ENCODE results near the gene SLC7A5.

SLC7A5 gene

DNA sequence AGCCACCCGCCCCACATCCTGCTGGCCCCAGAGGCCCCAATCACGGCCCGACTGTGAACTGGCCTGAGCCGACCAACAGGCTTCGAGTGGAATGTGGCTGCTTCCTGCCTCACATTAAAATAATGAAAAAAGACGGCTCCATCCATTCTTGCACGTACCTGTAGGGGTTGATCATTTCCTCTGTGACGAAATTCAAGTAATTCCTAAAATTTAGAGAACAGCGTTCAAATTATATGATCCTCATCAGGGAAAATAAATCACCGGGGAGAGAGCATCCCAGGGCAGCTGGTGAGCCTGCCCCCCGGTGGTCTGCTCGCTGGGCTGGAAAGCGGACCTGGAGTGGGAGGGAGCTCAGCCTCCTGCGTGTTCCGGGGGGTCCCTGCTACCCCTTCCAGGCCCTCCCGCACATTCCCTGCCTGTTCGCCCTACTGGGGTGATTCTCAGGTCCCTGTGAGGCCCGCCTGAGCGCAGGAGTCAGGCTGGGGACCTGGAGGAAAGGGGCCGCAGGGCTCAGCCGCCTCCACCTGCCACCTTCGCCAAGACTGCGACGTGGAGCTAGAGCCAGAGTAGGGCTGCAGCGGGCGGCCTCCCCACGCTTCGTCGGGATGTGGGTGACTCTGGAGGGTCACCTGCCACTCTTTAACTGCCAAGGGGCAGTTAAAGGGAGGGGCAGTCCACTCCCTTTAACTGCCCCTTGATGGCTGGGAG is 28.9 kb downstream of the SLC7A5 start:
- Histone ChIP-seq H3K4me3 (ENCODE audit: low read length) (no peak overlapping the region), H3K36me3 (ENCODE audit: insufficient read depth, low read length) (peaks cover 58% of the 10 kb centered on the region), H3K4me1 (ENCODE audit: control insufficient read depth, insufficient read depth, low read length) (peaks cover 18% of the 10 kb centered on the region), H3K27me3 (ENCODE audit: control insufficient read depth, insufficient read depth, low read length) (no peaks in the 10 kb centered on the region), H3K4me2 (ENCODE audit: low read length) (no peak overlapping the region), H3K9ac (ENCODE audit: low read depth, low read length) (no peak overlapping the region), H3K9me3 (replicated peaks; ENCODE audit: low read length) (no peaks in the 10 kb centered on the region)

DNA sequence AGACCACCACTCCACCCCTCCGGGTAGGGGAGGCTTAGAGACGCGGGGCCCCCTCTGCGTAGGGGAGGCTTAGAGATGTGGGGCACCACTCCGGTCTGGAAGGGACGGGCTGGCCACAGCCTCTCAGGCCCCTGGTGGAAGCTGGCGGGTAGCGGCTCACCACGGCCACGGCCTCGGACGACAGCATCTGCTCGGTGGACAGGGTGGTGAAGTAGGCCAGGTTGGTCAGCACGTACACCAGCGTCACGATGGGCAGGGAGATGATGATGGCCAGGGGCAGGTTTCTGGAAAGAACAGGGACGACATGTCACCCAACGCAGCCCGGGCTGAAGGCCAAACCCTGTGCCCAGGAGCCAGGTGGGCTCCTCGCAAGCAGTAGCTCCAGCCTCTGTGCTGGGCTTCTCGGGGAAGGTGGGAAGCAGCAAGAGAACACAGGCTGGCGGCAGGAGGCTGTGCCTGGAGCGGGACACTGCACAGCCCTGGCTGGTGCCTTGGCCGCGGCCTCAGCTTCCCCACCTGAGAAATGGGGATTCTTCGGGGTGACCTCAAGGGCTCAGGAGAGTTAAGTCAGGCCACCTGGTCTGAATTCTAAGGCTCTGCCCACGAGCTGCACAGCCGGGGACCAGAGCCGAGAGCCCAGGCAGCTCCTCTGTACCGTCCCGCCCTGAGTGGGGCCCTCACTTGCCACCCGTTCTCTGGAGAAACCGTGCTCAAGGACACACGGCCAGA is 29.6 kb downstream of the SLC7A5 start:
- H3K9me3 ChIP-seq (replicated peaks; ENCODE audit: low read length), result no peaks in the 10 kb centered on the region
- no peak overlapping the region for H3K4me3 ChIP-seq (ENCODE audit: low read length)
- no peak overlapping the region for H3K9ac ChIP-seq (ENCODE audit: low read depth, low read length)
- peaks cover 63% of the 10 kb centered on the region for H3K36me3 ChIP-seq (ENCODE audit: insufficient read depth, low read length)
- no peaks in the 10 kb centered on the region for H3K27me3 ChIP-seq (ENCODE audit: control insufficient read depth, insufficient read depth, low read length)
- H3K4me1 ChIP-seq (ENCODE audit: control insufficient read depth, insufficient read depth, low read length), result peaks cover 14% of the 10 kb centered on the region
- no peak overlapping the region for H3K4me2 ChIP-seq (ENCODE audit: low read length)

DNA sequence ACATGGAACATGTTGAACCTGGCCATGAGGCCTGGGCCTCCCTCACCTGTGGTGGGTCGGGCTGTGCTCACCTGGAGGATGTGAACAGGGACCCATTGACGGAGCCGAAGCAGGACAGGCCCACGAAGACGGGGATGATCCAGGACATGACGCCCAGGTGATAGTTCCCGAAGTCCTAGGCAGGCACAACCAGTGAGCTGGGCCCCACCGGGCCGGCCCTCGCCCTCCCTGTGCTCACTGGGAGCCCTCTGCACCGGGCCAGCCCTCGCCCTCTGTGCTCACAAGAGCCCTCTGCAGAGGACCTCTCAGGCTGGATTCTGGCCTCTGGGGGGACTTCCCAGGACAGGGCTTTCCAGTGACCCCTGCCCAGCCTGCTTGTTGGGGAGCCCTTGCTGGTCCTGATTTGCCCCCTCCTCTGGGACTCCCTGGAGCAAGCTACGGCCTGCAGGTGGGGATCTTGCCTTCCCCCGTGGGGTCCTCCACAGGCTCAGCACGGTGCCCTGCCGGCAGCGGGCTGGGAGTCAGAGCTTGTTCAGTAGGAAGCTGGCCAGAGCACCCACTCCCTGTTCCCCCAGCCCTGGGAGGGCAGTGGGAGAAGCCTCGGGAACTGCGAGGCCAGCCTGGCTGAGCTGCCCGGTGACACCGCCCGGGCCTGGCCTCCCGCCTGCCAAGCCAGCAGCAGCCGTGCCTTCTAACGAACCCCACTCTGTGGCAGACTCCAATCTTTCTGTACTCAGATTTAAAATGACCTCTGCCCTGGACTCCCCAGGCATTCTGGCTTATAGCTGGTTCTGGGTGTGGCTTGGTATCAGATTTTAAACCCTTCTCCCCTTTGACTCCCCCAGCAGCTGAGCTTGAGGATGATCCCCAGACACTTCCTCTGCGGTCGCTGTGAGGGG is 30.4 kb downstream of the SLC7A5 start:
- no peak overlapping the region for H3K9ac ChIP-seq (ENCODE audit: low read depth, low read length)
- H3K27me3 ChIP-seq (ENCODE audit: control insufficient read depth, insufficient read depth, low read length), result no peaks in the 10 kb centered on the region
- H3K9me3 ChIP-seq (replicated peaks; ENCODE audit: low read length), result no peaks in the 10 kb centered on the region
- H3K36me3 ChIP-seq (ENCODE audit: insufficient read depth, low read length), result peaks cover 70% of the 10 kb centered on the region
- peaks cover 5% of the 10 kb centered on the region for H3K4me1 ChIP-seq (ENCODE audit: control insufficient read depth, insufficient read depth, low read length)
- H3K4me3 ChIP-seq (ENCODE audit: low read length), result no peak overlapping the region
- no peak overlapping the region for H3K4me2 ChIP-seq (ENCODE audit: low read length)

DNA sequence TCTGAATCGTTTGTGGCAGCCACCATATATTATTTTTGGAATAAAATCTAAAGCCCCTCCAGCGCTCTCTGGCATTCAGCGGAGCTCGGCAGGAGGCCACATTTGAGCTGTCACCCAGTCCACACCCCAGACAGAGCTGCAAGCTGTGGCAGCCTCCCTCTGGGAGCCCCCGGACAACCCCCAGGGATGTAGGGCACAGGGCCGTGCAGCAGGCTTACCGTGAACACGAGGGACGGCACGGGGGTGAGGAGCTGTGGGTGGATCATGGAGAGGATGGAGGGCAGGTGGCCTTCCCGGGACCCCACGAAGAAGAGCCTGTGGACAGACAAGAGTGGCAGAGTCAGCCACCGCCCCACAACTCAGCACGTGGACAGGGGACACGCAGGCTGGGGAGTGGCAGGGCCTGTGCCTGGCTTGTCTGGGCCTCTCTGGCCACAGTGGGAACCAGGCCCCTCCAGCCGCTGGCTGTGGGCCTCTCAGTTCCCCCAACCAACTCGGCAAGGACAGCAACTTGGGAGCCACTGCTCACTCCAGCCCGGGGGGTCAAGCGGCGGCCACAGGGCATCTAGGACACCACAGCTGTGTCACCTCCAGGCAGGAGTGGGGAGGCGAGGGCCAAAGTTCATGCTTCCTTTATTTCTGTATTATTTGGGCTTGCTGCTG is 31.5 kb downstream of the SLC7A5 start:
- Histone ChIP-seq H3K27me3 (ENCODE audit: control insufficient read depth, insufficient read depth, low read length) (no peaks in the 10 kb centered on the region), H3K9me3 (replicated peaks; ENCODE audit: low read length) (no peaks in the 10 kb centered on the region), H3K4me2 (ENCODE audit: low read length) (peak overlapping the region; percentile 28), H3K4me1 (ENCODE audit: control insufficient read depth, insufficient read depth, low read length) (peaks cover 5% of the 10 kb centered on the region), H3K4me3 (ENCODE audit: low read length) (no peak overlapping the region), H3K36me3 (ENCODE audit: insufficient read depth, low read length) (peaks cover 75% of the 10 kb centered on the region), H3K9ac (ENCODE audit: low read depth, low read length) (no peak overlapping the region)

DNA sequence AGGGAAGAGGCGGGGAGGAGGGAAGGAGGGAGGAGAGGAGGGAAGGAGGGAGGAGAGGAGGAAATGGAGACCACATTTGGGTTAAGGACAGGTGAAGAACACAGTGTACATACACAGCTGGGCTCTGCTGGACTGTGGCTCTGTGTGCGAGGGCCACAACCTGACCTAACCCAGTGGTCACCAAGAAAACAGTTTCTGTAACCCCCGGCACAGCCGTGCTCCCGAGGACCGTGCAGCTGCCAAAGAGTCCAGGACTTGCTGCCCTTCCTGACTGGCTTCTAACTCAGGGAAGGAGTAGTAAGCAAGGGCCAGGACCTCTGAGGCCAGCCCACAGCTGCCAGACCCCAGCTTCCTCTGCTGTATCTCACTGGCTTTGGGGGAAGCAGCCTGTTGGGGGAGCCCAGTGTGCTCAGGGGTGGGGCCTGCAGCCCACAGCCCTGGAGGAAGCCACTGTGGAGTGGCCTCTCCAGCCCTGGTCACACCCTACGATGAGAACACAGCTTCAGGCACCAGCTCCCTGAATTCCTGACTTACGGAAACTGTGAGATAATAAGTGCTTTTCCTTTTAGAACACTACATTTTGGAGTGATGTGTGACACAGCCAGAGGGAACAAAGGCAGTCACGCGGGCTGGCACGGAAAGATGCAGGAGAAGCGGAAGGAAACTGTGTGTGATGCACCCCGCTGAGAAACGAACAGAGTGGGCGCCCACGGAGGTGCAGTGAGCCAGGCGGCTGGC is 32.3 kb downstream of the SLC7A5 start:
- no peak overlapping the region for H3K9ac ChIP-seq (ENCODE audit: low read depth, low read length)
- peaks cover 71% of the 10 kb centered on the region for H3K36me3 ChIP-seq (ENCODE audit: insufficient read depth, low read length)
- peaks cover 5% of the 10 kb centered on the region for H3K4me1 ChIP-seq (ENCODE audit: control insufficient read depth, insufficient read depth, low read length)

DNA sequence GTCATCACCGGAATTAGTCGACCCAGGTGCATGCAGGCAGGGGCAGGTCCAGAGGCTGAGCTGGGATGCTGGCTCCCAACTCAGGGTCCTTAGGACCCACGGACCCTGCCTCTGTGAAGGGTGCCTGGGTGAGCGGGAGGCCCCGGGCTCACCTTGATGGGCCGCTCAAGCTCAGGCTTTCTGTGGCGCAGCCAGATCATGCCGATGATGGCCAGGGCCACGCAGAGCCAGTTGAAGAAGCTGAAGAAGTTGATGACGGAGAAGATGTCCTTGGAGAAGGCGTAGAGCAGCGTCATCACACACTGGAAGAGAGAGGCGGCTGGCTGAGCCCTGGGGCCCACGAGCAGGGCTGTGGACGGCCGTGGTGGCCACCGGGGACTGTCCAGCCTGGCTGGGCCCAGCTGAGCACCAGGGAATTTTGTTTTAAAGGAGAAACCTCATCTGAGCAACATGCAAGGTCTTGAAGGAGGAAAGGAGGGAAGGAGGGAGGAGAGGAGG is 32.9 kb downstream of the SLC7A5 start:
- H3K9ac ChIP-seq (ENCODE audit: low read depth, low read length), result no peak overlapping the region
- H3K27me3 ChIP-seq (ENCODE audit: control insufficient read depth, insufficient read depth, low read length), result no peaks in the 10 kb centered on the region
- peaks cover 5% of the 10 kb centered on the region for H3K4me1 ChIP-seq (ENCODE audit: control insufficient read depth, insufficient read depth, low read length)
- H3K9me3 ChIP-seq (replicated peaks; ENCODE audit: low read length), result no peaks in the 10 kb centered on the region
- no peak overlapping the region for H3K4me3 ChIP-seq (ENCODE audit: low read length)
- H3K4me2 ChIP-seq (ENCODE audit: low read length), result no peak overlapping the region
- peaks cover 72% of the 10 kb centered on the region for H3K36me3 ChIP-seq (ENCODE audit: insufficient read depth, low read length)

More for the DNA sequence above, 32.3 kb downstream of the SLC7A5 start:
- Histone ChIP-seq H3K9me3 (replicated peaks; ENCODE audit: low read length) (no peaks in the 10 kb centered on the region), H3K27me3 (ENCODE audit: control insufficient read depth, insufficient read depth, low read length) (no peaks in the 10 kb centered on the region), H3K4me3 (ENCODE audit: low read length) (no peak overlapping the region), H3K4me2 (ENCODE audit: low read length) (peak overlapping the region; percentile 28)

DNA sequence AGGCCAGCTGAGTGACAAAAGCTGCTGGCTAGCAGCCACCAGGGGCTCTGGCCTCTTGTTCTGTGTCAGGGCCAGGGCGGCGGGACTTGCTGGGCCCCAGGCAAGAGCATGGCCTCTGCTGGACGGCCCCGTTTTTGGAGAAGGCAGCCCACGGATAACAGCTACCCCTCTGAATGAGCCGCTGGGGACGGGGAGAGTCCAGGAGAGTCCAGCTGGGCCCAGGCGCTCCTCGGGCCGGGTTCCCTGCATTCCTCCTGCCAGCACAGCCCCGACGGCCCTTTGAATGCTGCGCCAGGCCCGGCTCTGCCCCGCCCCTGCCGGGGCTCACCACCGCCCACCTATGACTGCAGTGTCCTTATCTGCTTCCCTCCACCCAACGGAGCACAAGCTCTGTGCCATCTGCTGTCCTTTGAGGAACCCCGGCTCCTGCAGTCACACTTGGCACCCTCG is 33.4 kb downstream of the SLC7A5 start:
- no peak overlapping the region for H3K9ac ChIP-seq (ENCODE audit: low read depth, low read length)
- H3K4me2 ChIP-seq (ENCODE audit: low read length), result no peak overlapping the region
- no peak overlapping the region for H3K4me3 ChIP-seq (ENCODE audit: low read length)
- H3K9me3 ChIP-seq (replicated peaks; ENCODE audit: low read length), result no peaks in the 10 kb centered on the region
- no peaks in the 10 kb centered on the region for H3K27me3 ChIP-seq (ENCODE audit: control insufficient read depth, insufficient read depth, low read length)
- peaks cover 5% of the 10 kb centered on the region for H3K4me1 ChIP-seq (ENCODE audit: control insufficient read depth, insufficient read depth, low read length)
- peaks cover 74% of the 10 kb centered on the region for H3K36me3 ChIP-seq (ENCODE audit: insufficient read depth, low read length)

DNA sequence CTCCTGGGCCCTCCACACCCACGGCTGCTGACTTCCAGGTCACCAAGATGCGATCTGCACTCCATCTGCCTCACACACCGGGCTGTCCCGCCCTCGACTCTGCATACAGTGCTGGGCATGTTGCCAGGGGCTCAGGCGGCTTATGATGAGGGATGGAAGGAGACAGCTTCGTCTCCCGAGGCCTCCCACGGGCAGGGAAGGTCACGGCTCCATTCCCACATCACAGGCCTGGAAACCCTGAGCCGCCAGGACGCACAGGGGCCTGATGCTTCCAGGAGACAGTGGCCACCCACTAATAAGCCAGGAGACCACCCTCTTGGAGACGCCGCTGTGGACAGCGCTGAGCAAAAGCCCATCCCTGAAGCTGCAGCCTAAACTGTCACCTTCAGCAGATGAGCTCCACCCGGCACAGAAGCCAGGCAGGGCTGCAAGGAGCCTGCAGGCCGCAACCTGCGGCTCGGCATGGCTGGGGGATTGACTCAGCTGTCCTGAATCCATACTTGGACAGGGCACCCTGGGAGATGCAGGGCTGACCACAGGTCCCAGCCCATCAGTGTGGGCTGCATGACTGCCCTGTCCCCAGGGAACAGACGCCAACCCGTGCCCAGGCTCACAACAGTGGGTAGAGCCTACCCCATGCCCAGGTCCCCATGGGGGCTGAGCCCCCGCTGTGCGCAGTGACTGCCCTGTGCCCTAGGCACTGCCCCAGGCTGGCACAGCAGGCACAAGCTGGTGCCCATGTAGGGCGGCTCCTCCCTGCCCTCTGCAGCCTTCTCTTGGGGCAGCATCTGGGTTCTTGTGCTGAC is 34.4 kb downstream of the SLC7A5 start:
- H3K4me1 ChIP-seq (ENCODE audit: control insufficient read depth, insufficient read depth, low read length), result peaks cover 5% of the 10 kb centered on the region
- no peaks in the 10 kb centered on the region for H3K27me3 ChIP-seq (ENCODE audit: control insufficient read depth, insufficient read depth, low read length)
- H3K36me3 ChIP-seq (ENCODE audit: insufficient read depth, low read length), result peaks cover 74% of the 10 kb centered on the region
- no peak overlapping the region for H3K4me3 ChIP-seq (ENCODE audit: low read length)
- no peaks in the 10 kb centered on the region for H3K9me3 ChIP-seq (replicated peaks; ENCODE audit: low read length)
- no peak overlapping the region for H3K9ac ChIP-seq (ENCODE audit: low read depth, low read length)
- H3K4me2 ChIP-seq (ENCODE audit: low read length), result no peak overlapping the region

DNA sequence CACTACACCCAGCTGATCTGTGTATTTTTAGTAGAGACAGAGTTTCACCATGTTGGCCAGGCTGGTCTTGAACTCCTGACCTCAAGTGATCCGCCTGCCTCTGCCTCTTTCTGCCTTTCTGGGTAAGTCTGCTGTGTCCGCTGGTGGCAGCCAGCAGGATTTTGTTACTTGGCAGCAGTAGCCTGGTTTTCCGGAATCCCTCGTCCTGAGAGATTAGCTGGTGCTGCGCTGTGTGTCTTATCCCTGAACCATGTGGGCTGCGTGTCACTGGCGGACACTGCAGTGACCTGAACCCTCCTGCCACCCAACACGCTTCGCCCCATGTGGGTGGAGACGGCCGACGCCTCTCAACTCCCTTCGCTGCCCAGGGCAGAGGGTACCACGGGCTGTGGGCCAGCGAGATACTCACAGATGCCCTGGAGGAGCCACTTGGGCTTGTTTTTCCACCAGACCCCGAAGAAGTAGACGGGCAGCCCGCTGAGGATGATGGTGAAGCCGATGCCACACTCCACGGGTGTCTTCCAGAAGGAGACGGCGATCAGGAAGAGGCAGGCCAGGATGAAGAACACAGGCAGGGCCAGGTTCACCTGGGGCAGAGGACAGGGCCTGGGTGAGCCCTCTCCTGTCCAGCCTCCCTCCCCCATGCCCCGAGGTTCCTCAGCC is 35.2 kb downstream of the SLC7A5 start:
- no peak overlapping the region for H3K9ac ChIP-seq (ENCODE audit: low read depth, low read length)

More for the DNA sequence above, 35.2 kb downstream of the SLC7A5 start:
- Histone ChIP-seq H3K4me3 (ENCODE audit: low read length) (no peak overlapping the region), H3K4me1 (ENCODE audit: control insufficient read depth, insufficient read depth, low read length) (peaks cover 5% of the 10 kb centered on the region), H3K36me3 (ENCODE audit: insufficient read depth, low read length) (peaks cover 68% of the 10 kb centered on the region), H3K27me3 (ENCODE audit: control insufficient read depth, insufficient read depth, low read length) (no peaks in the 10 kb centered on the region), H3K9me3 (replicated peaks; ENCODE audit: low read length) (no peaks in the 10 kb centered on the region), H3K4me2 (ENCODE audit: low read length) (no peak overlapping the region)
